Measurements from ENCODE around the gene AKAP6.

Gene AKAP6

GRCh38 chr14:32414808-32415255 lies 85.7 kb downstream of the AKAP6 start:
- peak; percentile 45 for DNase-seq (ENCODE audit: low read depth)
- TF ChIP-seq CTCF (conservative IDR thresholded peaks at IDR 0.05; ENCODE audit: low read length), result no peak
- H3K4me3 ChIP-seq (ENCODE audit: low read length), result no peak overlapping the region

- no peak for TF ChIP-seq CTCF (conservative IDR thresholded peaks at IDR 0.05; ENCODE audit: low read length)
- H3K4me3 ChIP-seq (ENCODE audit: low read length), result no peak overlapping the region
- peak; percentile 64 for DNase-seq (ENCODE audit: low read depth)
Measured at GRCh38 chr14:32417956-32418552, 89.0 kb downstream of the AKAP6 start.

- no peak for DNase-seq (ENCODE audit: low read depth)
- no peak overlapping the region for H3K4me3 ChIP-seq (ENCODE audit: low read length)
Measured at GRCh38 chr14:32419429-32419828, 90.3 kb downstream of the AKAP6 start.

GRCh38 chr14:32421781-32422180 lies 92.7 kb downstream of the AKAP6 start:
- no peak overlapping the region for H3K4me3 ChIP-seq (ENCODE audit: low read length)
- DNase-seq (ENCODE audit: low read depth), result peak; percentile 29
- no peak for TF ChIP-seq CTCF (conservative IDR thresholded peaks at IDR 0.05; ENCODE audit: low read length)

More at GRCh38 chr14:32419429-32419828, 90.3 kb downstream of the AKAP6 start:
- no peak for TF ChIP-seq CTCF (conservative IDR thresholded peaks at IDR 0.05; ENCODE audit: low read length)

- no peak overlapping the region for H3K4me3 ChIP-seq (ENCODE audit: low read length)
- DNase-seq (ENCODE audit: low read depth), result no peak
- TF ChIP-seq CTCF (conservative IDR thresholded peaks at IDR 0.05; ENCODE audit: low read length), result no peak
Measured at GRCh38 chr14:32422440-32422839, 93.3 kb downstream of the AKAP6 start.

GRCh38 chr14:32426028-32426427 lies 96.9 kb downstream of the AKAP6 start:
- DNase-seq (ENCODE audit: low read depth), result no peak
- no peak for TF ChIP-seq CTCF (conservative IDR thresholded peaks at IDR 0.05; ENCODE audit: low read length)
- no peak overlapping the region for H3K4me3 ChIP-seq (ENCODE audit: low read length)

GRCh38 chr14:32426586-32427388 lies 97.7 kb downstream of the AKAP6 start:
- no peak for TF ChIP-seq CTCF (conservative IDR thresholded peaks at IDR 0.05; ENCODE audit: low read length)
- no peak for DNase-seq (ENCODE audit: low read depth)
- H3K4me3 ChIP-seq (ENCODE audit: low read length), result no peak overlapping the region
